Activated CD4-positive, alpha-beta T cell treated with anti-CD3 and anti-CD28 coated beads for 36 hours (primary cell): ENCODE results near the gene PRR5L. TPM values are rescaled to one million over a fixed set of nuclear protein-coding genes. Genes with fewer than 3 reads are reported as not detected.
"Not testable (repeated sequence)": the region's sequence is repeated elsewhere in the genome, so short reads cannot be mapped to it uniquely, and the experiment has no call there.

Experiments used
- ATAC-seq: fragments of 200-7000 bp; cut with Tn5 transposase; one replicate; pipeline ENCODE4 v1.10.0; 2021; ENCODE audit warnings: mild to moderate bottlenecking, moderate library complexity
- CTCF ChIA-PET: fragments of 350-600 bp; sonication (Branson Sonifier 250); formaldehyde crosslinking; loops from one replicate; lab custom pipeline; 2021; ENCODE audit warnings: antibody characterized with exemption; lab: Charles Lee
- POLR2A ChIA-PET: fragments of 350-600 bp; sonication (Branson Sonifier 250); formaldehyde crosslinking; loops from one replicate; lab custom pipeline; 2021; ENCODE audit warnings: antibody characterized with exemption, inconsistent platforms; lab: Charles Lee
- DNase-seq: peaks from one replicate; pipeline ENCODE4 v3.0.0-alpha.2; 2020
- H3K27ac Mint-ChIP-seq: one replicate; pipeline ENCODE4 v1.8.0; 2021; ENCODE audit warnings: mixed read lengths
- H3K27me3 Mint-ChIP-seq: one replicate; pipeline ENCODE4 v1.8.0; 2021; ENCODE audit warnings: mixed read lengths
- H3K36me3 Mint-ChIP-seq: one replicate; pipeline ENCODE4 v1.8.0; 2021; ENCODE audit warnings: low read depth, mixed read lengths
- H3K4me1 Mint-ChIP-seq: one replicate; pipeline ENCODE4 v1.8.0; 2021; ENCODE audit warnings: mixed read lengths
- H3K4me3 Mint-ChIP-seq: one replicate; pipeline ENCODE4 v1.8.0; 2021; ENCODE audit warnings: mild to moderate bottlenecking, moderate library complexity, mixed read lengths
- H3K9me3 Mint-ChIP-seq: one replicate; pipeline ENCODE4 v1.8.0; 2021; ENCODE audit warnings: low read depth, mixed read lengths
- intact Hi-C, 2 experiments: fragments of 100-400 bp; cut with DNase I in 1 of 2; cut with micrococcal nuclease in 1 of 2; formaldehyde crosslinking; loops; one replicate each; pipeline versions ENCODE4 v1.14.2 to v1.15.1; 2022 to 2024; cut with DNase I, micrococcal nuclease
- total RNA-seq, 2 experiments: library from RNA; stranded (reverse); gene quantifications; one replicate each; pipeline ENCODE4 v1.2.3, GENCODE V29; 2021

PRR5L gene
- total RNA-seq, 2 experiments from 2014 or later, result 23.2 to 28.6 TPM

DNA sequence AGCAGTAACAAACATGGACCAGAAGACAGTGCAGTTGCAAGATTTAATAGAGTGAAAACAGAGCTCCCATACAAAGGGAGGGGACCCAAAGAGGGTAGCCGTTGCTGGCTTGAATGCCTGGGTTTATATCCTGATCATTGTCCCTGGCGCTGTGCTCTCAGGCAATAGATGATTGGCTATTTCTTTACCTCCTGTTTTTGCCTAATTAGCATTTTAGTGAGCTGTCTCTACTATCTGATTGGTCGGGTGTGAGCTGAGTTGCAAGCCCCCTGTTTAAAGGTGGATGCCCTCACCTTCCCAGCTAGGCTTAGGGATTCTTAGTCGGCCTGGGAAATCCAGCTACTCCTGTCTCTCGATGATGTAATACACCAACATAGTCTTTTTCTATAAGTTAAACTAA, 29.3 kb downstream of the PRR5L start:
- CTCF ChIA-PET, result interaction anchor here (0.7 to 1.4 kb wide), 2 partner anchors 168 to 269 kb away, joined by 3 to 4 read pairs; no protein-coding TSS in a partner anchor
- peaks cover 30% of the 10 kb centered on the region for H3K4me1 Mint-ChIP-seq
- DNase-seq, H3K27me3 Mint-ChIP-seq, POLR2A ChIA-PET, H3K36me3 Mint-ChIP-seq, H3K9me3 Mint-ChIP-seq, H3K27ac Mint-ChIP-seq, intact Hi-C loops, H3K4me3 Mint-ChIP-seq, ATAC-seq: not testable (repeated sequence)

DNA sequence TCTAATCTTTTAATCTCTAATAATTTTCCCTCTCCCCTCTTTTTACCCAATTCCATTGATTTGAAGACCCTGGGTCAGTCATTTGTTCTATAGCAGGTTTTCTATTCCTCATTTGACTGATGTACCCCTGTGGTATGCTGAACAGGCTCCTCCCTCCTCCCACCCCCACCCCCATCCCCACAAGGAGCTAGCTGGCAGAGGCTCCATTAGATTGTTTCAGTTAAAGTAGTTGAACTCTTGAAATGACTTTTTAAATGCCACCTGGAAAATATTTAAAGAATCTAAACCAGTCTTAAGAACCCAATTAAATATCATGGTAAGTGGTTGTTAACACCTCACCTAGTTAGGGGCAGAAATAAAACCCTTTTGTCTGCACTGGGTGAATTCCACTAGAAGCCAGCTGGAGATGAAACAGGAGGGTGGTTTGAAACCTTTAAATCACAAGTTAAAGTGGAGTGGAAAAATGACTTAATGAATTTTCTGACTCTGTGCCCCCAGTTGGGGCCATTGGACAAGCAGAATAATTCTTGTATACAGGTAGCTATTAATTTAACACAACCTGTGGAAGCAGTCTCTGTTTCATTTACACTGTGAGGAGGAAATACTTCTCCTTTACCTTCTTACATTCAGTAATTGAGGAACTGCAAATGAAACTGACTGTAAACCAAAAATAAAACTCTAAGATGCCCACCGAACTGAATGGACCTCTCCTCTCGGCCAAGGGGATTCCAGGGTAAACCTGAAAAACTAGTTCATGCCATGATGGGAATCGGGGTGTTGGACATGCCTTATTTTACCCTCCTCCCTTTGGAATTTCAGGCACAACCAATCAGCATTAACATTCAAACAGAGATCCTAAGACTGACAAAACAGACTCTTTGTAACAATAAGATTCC, 30.7 kb downstream of the PRR5L start:
- POLR2A ChIA-PET, result no interaction called here
- peaks cover 6% of the 10 kb centered on the region for H3K27me3 Mint-ChIP-seq
- H3K27ac Mint-ChIP-seq, result peak overlapping the region; percentile 76

DNA sequence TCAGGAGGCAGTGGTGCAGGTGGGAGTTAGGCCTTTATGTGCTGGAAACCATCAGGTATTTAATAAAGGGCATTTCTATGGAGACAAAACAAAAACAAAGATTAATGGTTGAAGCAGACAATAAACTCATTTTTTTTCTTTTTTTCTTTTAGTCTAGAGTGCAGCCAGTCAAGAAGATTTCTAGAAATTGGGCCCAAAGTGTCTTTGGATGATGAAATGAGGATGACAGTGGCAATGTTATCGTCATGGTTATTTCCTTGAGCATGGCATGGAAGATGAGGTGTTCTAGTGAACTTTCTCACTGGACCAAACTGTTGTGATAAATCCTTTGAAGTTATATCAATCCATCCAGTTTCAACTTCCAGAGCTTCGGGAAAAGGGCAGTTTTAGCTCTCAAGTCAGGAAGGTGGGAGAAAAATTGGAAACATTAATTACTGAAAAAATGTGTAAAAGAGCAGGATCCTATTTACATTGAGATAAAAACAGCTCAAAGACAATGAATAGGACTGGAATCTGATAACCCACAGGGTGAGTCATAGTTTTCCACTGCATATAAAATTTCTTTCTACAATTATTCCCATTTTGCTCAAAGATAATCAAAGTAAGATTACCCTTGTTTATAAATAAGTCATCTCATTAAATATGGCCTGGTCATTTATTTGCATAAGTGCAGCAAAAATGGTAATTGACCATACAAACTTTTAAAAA, 33.0 kb downstream of the PRR5L start:
- peak overlapping the region; percentile 74 for H3K27ac Mint-ChIP-seq
- no peak overlapping the region for H3K4me3 Mint-ChIP-seq
- ChIA-PET CTCF (interaction anchor here (0.6 kb wide), 1 partner anchor 558 kb away, joined by 3 read pairs; no protein-coding TSS in a partner anchor), POLR2A (interaction anchor here (0.7 kb wide), 1 partner anchor 14 kb away, joined by 3 read pairs; no protein-coding TSS in a partner anchor)
- no peak for DNase-seq
- peaks cover 11% of the 10 kb centered on the region for H3K27me3 Mint-ChIP-seq
- H3K4me1 Mint-ChIP-seq, result peaks cover 44% of the 10 kb centered on the region
- peaks cover 5% of the 10 kb centered on the region for H3K9me3 Mint-ChIP-seq
- no peaks in the 10 kb centered on the region for H3K36me3 Mint-ChIP-seq
- intact Hi-C loops, result no loop called here
- no peak for ATAC-seq

More for the DNA sequence above, 30.7 kb downstream of the PRR5L start:
- peaks cover 33% of the 10 kb centered on the region for H3K4me1 Mint-ChIP-seq
- ATAC-seq (peak; percentile 47), DNase-seq (no peak)
- H3K36me3 Mint-ChIP-seq, result no peaks in the 10 kb centered on the region
- CTCF ChIA-PET, result interaction anchor here (1.4 kb wide), 1 partner anchor 166 kb away, joined by 4 read pairs; no protein-coding TSS in a partner anchor
- no peak overlapping the region for H3K4me3 Mint-ChIP-seq
- intact Hi-C loops, result no loop called here
- no peaks in the 10 kb centered on the region for H3K9me3 Mint-ChIP-seq

DNA sequence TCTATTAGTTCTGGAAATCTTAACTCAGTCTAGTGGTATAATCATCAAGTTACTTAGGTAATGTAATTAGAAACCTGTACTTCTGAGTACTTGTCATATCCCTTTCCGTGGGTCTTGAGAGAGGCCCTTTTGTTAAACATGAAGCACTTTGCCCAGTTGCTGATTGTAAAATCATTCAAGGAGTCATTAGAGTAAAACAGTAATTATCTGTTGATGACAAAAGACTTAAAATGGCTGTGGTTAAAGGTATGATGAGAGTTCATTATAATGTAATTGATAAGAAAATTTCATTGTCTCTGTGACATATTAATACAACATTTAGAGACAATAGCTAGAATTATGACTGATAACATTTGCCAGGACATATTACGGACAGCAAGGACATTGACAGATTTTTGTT, 34.3 kb downstream of the PRR5L start:
- ChIA-PET CTCF (interaction anchor here (0.8 to 0.9 kb wide), 2 partner anchors 49 to 70 kb away, joined by 4 to 5 read pairs; no protein-coding TSS in a partner anchor), POLR2A (no interaction called here)
- intact Hi-C loops, result no loop called here
- peak overlapping the region; percentile 10 for H3K27ac Mint-ChIP-seq
- ATAC-seq (no peak), DNase-seq (no peak)
- no peak overlapping the region for H3K4me3 Mint-ChIP-seq
- H3K36me3 Mint-ChIP-seq, result no peaks in the 10 kb centered on the region
- H3K27me3 Mint-ChIP-seq, result peaks cover 8% of the 10 kb centered on the region
- peaks cover 44% of the 10 kb centered on the region for H3K4me1 Mint-ChIP-seq
- H3K9me3 Mint-ChIP-seq, result peaks cover 5% of the 10 kb centered on the region

DNA sequence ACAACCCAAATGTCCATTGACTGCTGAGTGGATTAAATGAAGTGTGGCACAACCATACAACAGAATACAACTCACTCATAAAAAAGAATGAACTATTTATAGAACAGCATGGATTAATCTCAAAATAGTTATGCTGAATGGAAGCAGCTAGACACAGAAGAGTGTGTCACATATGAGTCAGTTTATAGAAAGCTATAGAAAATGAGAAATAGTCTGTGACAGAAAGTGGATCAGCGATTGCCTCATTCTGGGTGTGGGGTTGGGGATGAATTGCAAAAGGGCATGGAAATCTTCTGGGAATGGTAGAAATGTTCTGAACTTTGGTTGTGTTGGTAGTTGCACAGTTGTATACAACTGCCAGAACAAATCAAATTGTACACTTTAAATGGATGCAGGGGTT, 37.4 kb downstream of the PRR5L start:
- H3K9me3 Mint-ChIP-seq, result peaks cover 5% of the 10 kb centered on the region
- intact Hi-C loops, result no loop called here
- peak overlapping the region; percentile 84 for H3K27ac Mint-ChIP-seq
- ATAC-seq (peak; percentile 83), DNase-seq (no peak)
- no peak overlapping the region for H3K4me3 Mint-ChIP-seq
- ChIA-PET POLR2A (interaction anchor here (1.2 to 1.3 kb wide), 2 partner anchors 8 to 10 kb away, joined by 4 read pairs; no protein-coding TSS in a partner anchor), CTCF (interaction anchor here (0.6 to 1.0 kb wide), 2 partner anchors 15 to 532 kb away, joined by 3 read pairs; no protein-coding TSS in a partner anchor)
- H3K4me1 Mint-ChIP-seq, result peaks cover 26% of the 10 kb centered on the region
- no peaks in the 10 kb centered on the region for H3K36me3 Mint-ChIP-seq
- peaks cover 10% of the 10 kb centered on the region for H3K27me3 Mint-ChIP-seq

DNA sequence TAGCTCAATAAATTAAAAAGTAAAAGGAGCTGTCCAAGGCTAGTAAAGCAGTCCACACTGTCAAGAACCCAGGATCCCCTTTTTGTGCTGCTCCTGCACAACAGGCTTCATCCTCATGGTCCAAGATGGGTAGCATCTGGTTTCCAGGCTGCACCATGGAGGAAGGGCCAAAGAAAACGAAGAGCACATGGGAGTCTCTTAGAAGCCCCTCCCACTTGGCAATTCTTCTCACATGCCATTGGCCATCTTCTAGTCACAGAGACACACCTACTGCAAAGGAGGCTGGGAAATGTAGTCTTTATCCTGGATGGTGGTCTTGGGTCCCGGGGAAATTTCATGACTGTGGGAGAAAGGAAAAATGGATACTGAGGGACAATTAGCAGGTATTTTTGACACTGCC, 37.8 kb downstream of the PRR5L start:
- CTCF ChIA-PET, result interaction anchor here (0.6 to 1.0 kb wide), 2 partner anchors 15 to 131 kb away, joined by 3 read pairs; no protein-coding TSS in a partner anchor
- POLR2A ChIA-PET, result interaction anchor here (1.2 kb wide), 1 partner anchor 9 kb away, joined by 4 read pairs; no protein-coding TSS in a partner anchor
- Mint-ChIP-seq H3K4me3 (no peak overlapping the region), H3K27me3 (peaks cover 10% of the 10 kb centered on the region), H3K9me3 (peaks cover 5% of the 10 kb centered on the region), H3K36me3 (no peaks in the 10 kb centered on the region), H3K27ac (peak overlapping the region; percentile 84), H3K4me1 (peaks cover 24% of the 10 kb centered on the region)
- ATAC-seq (peak; percentile 74), DNase-seq (peak; percentile 26)
- intact Hi-C loops, result no loop called here

DNA sequence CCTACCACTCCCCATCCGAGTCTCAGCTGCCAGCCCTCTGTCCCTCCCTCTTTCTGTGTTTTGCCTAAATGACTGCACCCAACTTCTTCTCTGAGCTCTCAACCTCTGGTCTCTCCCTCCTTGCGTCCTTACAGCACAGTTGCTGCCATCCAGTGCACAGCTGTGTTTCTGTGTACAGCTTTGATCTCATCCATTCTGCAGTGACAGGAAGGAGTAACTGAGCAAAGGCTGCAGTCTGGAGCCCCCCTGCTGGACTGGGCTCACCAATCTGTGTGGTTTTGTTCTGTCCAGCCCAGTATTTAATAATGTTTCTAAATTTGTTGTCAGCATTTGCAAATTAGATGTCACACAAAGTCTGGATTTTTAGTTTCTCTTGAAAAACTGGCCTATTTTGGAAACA, 43.8 kb downstream of the PRR5L start:
- Mint-ChIP-seq H3K27ac (peak overlapping the region; percentile 10), H3K27me3 (peaks cover 20% of the 10 kb centered on the region), H3K36me3 (no peaks in the 10 kb centered on the region), H3K4me3 (no peak overlapping the region), H3K9me3 (no peaks in the 10 kb centered on the region), H3K4me1 (peaks cover 41% of the 10 kb centered on the region)
- ChIA-PET CTCF (interaction anchor here (1.1 to 1.7 kb wide), 6 partner anchors 10 to 407 kb away, joined by 3 to 4 read pairs (median 4); no protein-coding TSS in a partner anchor), POLR2A (no interaction called here)
- intact Hi-C loops, result no loop called here
- no peak for ATAC-seq
- DNase-seq, result no peak

DNA sequence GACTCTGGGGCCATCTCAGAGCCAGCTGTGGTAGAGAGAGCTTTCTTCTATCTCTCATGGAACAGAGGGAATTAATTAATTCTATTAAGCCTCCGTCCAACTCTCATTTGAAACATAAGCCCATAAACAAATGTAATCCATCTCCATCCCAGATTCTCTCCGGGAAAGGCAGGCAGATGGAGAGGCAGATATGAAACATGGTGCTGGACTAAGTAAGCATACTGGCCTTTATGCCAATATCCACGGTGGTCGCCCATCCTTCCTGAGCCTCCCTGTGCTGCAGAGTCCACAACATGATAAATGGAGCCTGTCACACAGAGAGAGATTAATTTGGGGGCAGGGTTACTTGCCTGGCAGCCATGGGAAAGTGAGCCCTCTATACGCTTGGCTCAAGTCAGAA, 44.8 kb downstream of the PRR5L start:
- ChIA-PET CTCF (interaction anchor here (0.6 to 1.7 kb wide), 7 partner anchors 9 to 406 kb away, joined by 3 to 8 read pairs (median 3); no protein-coding TSS in a partner anchor), POLR2A (no interaction called here)
- H3K4me3 Mint-ChIP-seq, result no peak overlapping the region
- H3K27me3 Mint-ChIP-seq, result peaks cover 22% of the 10 kb centered on the region
- intact Hi-C loops, result no loop called here
- no peaks in the 10 kb centered on the region for H3K9me3 Mint-ChIP-seq
- H3K27ac Mint-ChIP-seq, result no peak overlapping the region
- no peaks in the 10 kb centered on the region for H3K36me3 Mint-ChIP-seq
- peaks cover 49% of the 10 kb centered on the region for H3K4me1 Mint-ChIP-seq
- no peak for DNase-seq
- ATAC-seq, result no peak

DNA sequence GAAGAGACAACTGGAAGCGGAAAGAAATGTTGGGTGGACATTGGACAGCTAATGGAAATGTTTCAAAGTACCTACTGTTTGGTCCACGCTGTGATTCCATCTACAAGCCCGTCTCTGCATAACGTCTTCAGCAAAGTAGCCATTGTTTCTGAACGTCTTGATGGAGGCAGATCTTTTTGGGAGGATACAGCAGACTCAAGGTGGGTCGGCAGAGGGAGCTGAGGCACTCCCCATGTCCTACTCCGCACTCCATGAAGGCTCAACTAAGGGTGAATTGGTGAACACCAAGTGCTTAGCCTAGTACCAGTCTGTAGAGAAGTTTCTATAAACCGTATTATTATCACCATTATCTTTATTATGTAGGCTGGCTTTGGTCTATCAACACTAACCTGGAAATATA, 45.8 kb downstream of the PRR5L start:
- Mint-ChIP-seq H3K4me3 (no peak overlapping the region), H3K27ac (peak overlapping the region; percentile 64), H3K9me3 (no peaks in the 10 kb centered on the region), H3K4me1 (peaks cover 53% of the 10 kb centered on the region), H3K27me3 (peaks cover 22% of the 10 kb centered on the region), H3K36me3 (no peaks in the 10 kb centered on the region)
- DNase-seq, result no peak
- intact Hi-C loops, result no loop called here
- ChIA-PET CTCF (interaction anchor here (0.9 to 1.7 kb wide), 5 partner anchors 19 to 151 kb away, joined by 3 to 8 read pairs (median 4); no protein-coding TSS in a partner anchor), POLR2A (interaction anchor here (1.0 kb wide), 1 partner anchor 9 kb away, joined by 4 read pairs; no protein-coding TSS in a partner anchor)
- no peak for ATAC-seq

DNA sequence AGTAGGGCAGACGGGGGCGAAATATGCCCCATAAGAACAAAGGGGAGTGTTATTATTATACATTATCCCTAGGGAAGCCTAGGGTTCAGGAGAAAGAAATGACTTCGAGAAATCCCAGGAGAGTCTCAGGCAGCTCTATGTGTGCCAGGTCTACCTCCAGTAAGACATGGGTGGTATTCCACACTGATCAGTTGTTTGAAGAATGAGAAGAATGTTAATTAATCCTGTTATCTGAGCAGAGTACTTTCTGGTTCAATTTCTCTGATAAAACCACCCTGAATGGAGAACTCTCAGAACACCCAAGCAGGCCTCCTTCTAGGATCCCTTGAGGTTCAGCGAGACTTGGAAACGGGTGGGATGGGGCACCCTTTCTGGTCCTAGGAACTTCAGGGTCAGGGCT, 46.2 kb downstream of the PRR5L start:
- Mint-ChIP-seq H3K27me3 (peaks cover 22% of the 10 kb centered on the region), H3K4me3 (no peak overlapping the region), H3K4me1 (peaks cover 57% of the 10 kb centered on the region), H3K27ac (peak overlapping the region; percentile 83), H3K9me3 (no peaks in the 10 kb centered on the region), H3K36me3 (no peaks in the 10 kb centered on the region)
- intact Hi-C loops, result no loop called here
- CTCF ChIA-PET, result interaction anchor here (1.3 kb wide), 1 partner anchor 35 kb away, joined by 3 read pairs; no protein-coding TSS in a partner anchor
- DNase-seq (no peak), ATAC-seq (no peak)
- POLR2A ChIA-PET, result interaction anchor here (1.0 kb wide), 1 partner anchor 9 kb away, joined by 4 read pairs; no protein-coding TSS in a partner anchor
